Neuron (in vitro differentiated cells): ENCODE data around the gene GNG7.
"Not testable (repeated sequence)": the region's sequence is repeated elsewhere in the genome, so short reads cannot be mapped to it uniquely, and the experiment has no call there.

ENCODE experiments used
- H2AFZ ChIP-seq: one replicate; pipeline ENCODE4 v1.6.1; 2013; ENCODE audit warnings: low read depth, mild to moderate bottlenecking, inconsistent platforms, low read length, moderate library complexity
- H3K27me3 ChIP-seq: one replicate; pipeline ENCODE4 v1.6.1; 2013; ENCODE audit warnings: low read length; ENCODE audit not compliant: insufficient read depth
- H3K36me3 ChIP-seq: one replicate; pipeline ENCODE4 v1.6.1; 2013; ENCODE audit warnings: low read length; ENCODE audit not compliant: insufficient read depth
- H3K4me1 ChIP-seq: one replicate; pipeline ENCODE4 v1.6.1; 2013; ENCODE audit warnings: low read length; ENCODE audit not compliant: insufficient read depth
- H3K4me3 ChIP-seq: 2 replicates; pipeline ENCODE4 v1.5.1; 2013; ENCODE audit warnings: mild to moderate bottlenecking, low read length, moderate library complexity
- H3K9me3 ChIP-seq: one replicate; pipeline ENCODE4 v1.6.1; 2013; ENCODE audit warnings: low read length

GNG7 gene

GRCh38 chr19:2538096-2538757, 164.3 kb downstream of the GNG7 start:
- no peaks in the 10 kb centered on the region for H3K27me3 ChIP-seq
- no peak overlapping the region for H3K4me3 ChIP-seq
- H2AFZ ChIP-seq: no peak overlapping the region
- H3K4me1 ChIP-seq: peaks cover 13% of the 10 kb centered on the region
- no peaks in the 10 kb centered on the region for H3K9me3 ChIP-seq
- H3K36me3 ChIP-seq: no peaks in the 10 kb centered on the region

GRCh38 chr19:2537584-2537983, 164.9 kb downstream of the GNG7 start:
- not testable (repeated sequence) for H3K4me1 ChIP-seq, H3K36me3 ChIP-seq, H2AFZ ChIP-seq, H3K9me3 ChIP-seq, H3K27me3 ChIP-seq, H3K4me3 ChIP-seq

DNA sequence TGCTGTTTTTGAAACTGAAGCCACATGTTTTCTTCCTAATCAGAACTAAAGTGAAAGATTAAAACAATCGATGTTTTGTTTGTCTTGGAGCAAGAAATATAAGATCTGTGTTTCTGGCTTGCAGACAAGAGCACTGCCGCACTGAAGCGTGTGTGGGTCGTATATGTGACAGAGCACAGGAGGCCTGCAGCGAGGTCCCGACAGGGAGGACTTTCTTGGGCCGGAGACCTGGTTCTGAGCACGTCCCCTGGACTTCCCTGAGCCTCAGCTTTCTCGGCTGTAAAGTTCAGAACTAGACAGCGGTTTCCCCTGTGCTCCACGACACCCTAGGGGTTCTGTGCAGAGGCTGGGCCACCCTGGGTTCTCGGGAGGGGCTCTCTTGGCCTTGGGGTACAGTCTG, 166.0 kb downstream of the GNG7 start:
- Histone ChIP-seq H3K27me3 (no peaks in the 10 kb centered on the region), H3K9me3 (peaks cover 8% of the 10 kb centered on the region), H3K4me1 (peaks cover 7% of the 10 kb centered on the region), H2AFZ (no peak overlapping the region), H3K36me3 (no peaks in the 10 kb centered on the region), H3K4me3 (no peak overlapping the region)

DNA sequence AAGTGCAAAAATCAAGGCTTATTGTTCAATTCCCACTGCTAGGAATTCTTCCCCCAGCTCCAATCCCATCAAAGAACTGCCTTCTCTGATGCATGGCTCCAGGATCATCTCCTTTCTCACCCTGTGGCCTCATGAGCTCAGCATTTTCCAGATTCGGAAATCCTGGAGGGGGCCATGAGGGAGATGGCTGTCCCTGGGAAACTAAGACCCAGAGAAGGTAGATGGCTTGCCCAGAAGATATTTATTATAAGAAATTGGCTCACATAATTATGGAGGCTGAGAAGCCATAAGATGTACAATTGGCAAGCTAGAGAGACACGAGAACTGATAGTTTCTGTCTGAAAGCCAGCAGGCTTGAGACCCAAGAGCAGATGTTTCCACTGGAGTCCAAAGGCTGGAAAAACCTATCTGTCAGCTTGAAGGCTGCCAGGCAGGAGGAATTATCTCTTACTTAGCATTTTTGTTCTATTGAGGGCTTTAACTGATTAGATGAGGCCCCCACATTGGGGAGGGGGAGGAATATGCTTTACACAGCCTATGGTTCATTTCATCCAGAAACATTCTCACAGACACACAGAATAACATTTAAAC, 168.0 kb downstream of the GNG7 start:
- no peaks in the 10 kb centered on the region for H3K36me3 ChIP-seq

GRCh38 chr19:2533686-2534422, 168.6 kb downstream of the GNG7 start:
- Histone ChIP-seq H3K27me3 (no peaks in the 10 kb centered on the region), H3K9me3 (peaks cover 8% of the 10 kb centered on the region), H2AFZ (no peak overlapping the region), H3K36me3 (no peaks in the 10 kb centered on the region), H3K4me1 (no peaks in the 10 kb centered on the region), H3K4me3 (no peak overlapping the region)

More for the DNA sequence above, 168.0 kb downstream of the GNG7 start:
- Histone ChIP-seq H2AFZ (no peak overlapping the region), H3K4me3 (no peak overlapping the region), H3K27me3 (no peaks in the 10 kb centered on the region), H3K9me3 (peaks cover 8% of the 10 kb centered on the region), H3K4me1 (no peaks in the 10 kb centered on the region)

DNA sequence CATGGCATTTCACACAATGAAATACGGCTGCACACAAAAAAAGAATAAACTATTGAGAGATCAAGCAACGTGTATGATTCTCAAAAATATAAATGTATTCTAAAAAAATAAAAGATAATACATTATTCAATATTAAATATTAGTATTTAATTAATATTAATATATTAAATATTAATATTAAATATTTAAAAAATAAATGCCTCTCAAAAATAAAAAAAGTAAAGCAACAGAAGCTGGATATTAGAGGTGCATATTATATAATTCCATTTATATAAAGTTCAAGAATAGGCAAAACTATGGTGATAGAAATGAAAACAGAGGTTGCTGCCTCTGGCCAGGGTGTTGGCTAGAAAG, 169.4 kb downstream of the GNG7 start:
- peaks cover 8% of the 10 kb centered on the region for H3K9me3 ChIP-seq
- no peaks in the 10 kb centered on the region for H3K4me1 ChIP-seq
- H3K27me3 ChIP-seq: no peaks in the 10 kb centered on the region
- H3K4me3 ChIP-seq: no peak overlapping the region
- no peaks in the 10 kb centered on the region for H3K36me3 ChIP-seq
- no peak overlapping the region for H2AFZ ChIP-seq

GRCh38 chr19:2532252-2533071, 170.0 kb downstream of the GNG7 start:
- no peaks in the 10 kb centered on the region for H3K36me3 ChIP-seq
- H2AFZ ChIP-seq: no peak overlapping the region
- no peak overlapping the region for H3K4me3 ChIP-seq
- no peaks in the 10 kb centered on the region for H3K27me3 ChIP-seq
- peaks cover 8% of the 10 kb centered on the region for H3K9me3 ChIP-seq
- H3K4me1 ChIP-seq: no peaks in the 10 kb centered on the region

DNA sequence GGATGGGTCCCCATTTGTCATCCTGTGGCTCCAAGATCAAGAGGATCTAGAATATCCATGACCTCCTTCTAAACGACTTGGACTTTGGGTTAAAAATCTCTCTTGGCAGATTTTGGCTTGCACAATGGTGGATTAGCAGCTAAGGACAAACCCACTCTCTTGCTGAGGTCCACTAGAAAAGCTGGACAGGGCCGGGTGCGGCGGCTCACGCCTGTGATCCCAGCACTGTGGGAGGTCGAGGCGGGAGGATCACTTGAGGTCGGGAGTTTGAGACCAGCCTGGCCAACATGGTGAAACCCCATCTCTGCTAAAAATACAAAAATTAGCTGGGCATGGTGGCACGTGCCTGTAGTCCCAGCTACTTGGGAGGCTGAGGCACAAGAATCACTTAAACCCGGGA, 172.6 kb downstream of the GNG7 start:
- H3K36me3 ChIP-seq, H3K4me3 ChIP-seq, H3K27me3 ChIP-seq, H3K4me1 ChIP-seq, H2AFZ ChIP-seq, H3K9me3 ChIP-seq: not testable (repeated sequence)

DNA sequence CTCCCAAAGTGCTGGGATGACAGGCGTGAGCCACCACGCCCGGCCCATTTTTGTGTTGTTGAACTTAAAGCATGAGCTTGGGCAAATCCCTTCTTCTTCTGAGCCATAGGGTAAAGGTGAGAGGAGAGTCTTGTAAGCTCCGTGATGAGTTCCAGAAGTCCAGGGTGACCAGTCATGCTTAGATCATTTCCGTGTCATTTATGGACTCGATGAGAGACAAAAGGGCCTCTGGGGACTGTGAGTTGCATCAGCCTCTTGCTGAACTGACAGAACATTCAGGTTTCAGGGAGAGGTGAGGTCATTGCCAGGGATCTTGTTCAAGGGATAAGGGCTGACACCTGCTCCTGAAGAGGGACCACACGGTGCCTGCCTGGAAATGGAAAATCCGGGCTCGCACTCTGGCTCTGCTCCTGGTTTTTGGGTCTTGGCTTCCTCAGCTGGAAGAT, 173.0 kb downstream of the GNG7 start:
- H3K27me3 ChIP-seq: no peaks in the 10 kb centered on the region
- no peaks in the 10 kb centered on the region for H3K4me1 ChIP-seq
- H3K9me3 ChIP-seq: peaks cover 8% of the 10 kb centered on the region
- H3K36me3 ChIP-seq: no peaks in the 10 kb centered on the region
- no peak overlapping the region for H2AFZ ChIP-seq
- no peak overlapping the region for H3K4me3 ChIP-seq

DNA sequence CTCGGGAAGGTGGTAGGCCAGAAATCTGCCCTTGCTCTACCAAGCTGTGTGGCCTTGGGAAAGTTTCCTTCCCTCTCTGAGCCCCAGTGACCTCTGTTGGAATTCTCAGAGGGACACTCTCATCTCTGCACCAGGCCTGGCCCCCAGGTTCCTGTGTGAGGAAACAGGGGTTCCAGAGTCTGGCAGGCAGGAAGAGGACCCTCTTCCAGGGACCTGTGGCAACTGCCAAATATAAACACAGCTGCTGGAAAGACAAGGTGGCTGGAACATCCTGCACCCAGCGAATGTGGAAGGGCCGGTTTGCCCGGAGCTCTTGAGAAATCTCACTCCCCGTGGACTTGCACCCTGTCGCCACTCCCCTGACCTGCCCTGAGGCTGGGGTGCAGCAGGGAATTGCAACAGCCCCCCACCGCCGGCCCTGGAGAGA, 173.8 kb downstream of the GNG7 start:
- no peaks in the 10 kb centered on the region for H3K36me3 ChIP-seq
- no peaks in the 10 kb centered on the region for H3K27me3 ChIP-seq
- peaks cover 8% of the 10 kb centered on the region for H3K9me3 ChIP-seq
- H2AFZ ChIP-seq: no peak overlapping the region
- no peak overlapping the region for H3K4me3 ChIP-seq
- peaks cover 5% of the 10 kb centered on the region for H3K4me1 ChIP-seq

DNA sequence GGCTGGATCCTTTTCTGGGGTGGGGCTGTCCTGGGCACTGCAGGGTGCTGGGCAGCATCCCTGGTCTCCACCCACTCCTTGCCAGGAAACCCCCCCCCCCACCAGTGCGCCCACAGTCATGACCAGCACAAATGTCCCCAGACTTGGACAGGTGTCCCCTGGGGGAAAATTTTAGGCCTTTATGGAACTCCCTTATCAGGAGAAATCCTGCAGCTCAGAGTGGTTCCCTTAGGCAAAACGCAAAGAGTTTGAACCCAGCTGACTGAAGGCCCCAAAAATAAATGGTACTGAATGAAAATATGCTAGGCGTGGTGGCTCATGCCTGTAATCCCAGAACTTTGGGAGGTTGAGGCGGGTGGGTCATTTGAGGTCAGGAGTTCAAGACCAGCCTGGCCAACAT, 174.8 kb downstream of the GNG7 start:
- no peak overlapping the region for H3K4me3 ChIP-seq
- H3K9me3 ChIP-seq: peaks cover 5% of the 10 kb centered on the region
- H3K4me1 ChIP-seq: peaks cover 8% of the 10 kb centered on the region
- no peak overlapping the region for H2AFZ ChIP-seq
- H3K27me3 ChIP-seq: no peaks in the 10 kb centered on the region
- H3K36me3 ChIP-seq: no peaks in the 10 kb centered on the region

- H3K9me3 ChIP-seq: no peaks in the 10 kb centered on the region
- no peaks in the 10 kb centered on the region for H3K27me3 ChIP-seq
- peaks cover 8% of the 10 kb centered on the region for H3K4me1 ChIP-seq
- H2AFZ ChIP-seq: no peak overlapping the region
- H3K36me3 ChIP-seq: no peaks in the 10 kb centered on the region
- H3K4me3 ChIP-seq: no peak overlapping the region
These were observed 175.3 kb downstream of the GNG7 start for GRCh38 chr19:2527171-2527570.
